CD4-positive, alpha-beta T cell treated with Interleukin-6 for 4 hours (primary cell): ENCODE data around the gene AMY1A.
"Not testable (repeated sequence)": the region's sequence is repeated elsewhere in the genome, so short reads cannot be mapped to it uniquely, and the experiment has no call there.

Source experiments
- DNase-seq: peaks from one replicate; pipeline ENCODE4 v3.0.0-alpha.2; 2020; ENCODE audit warnings: mixed read lengths

AMY1A gene

GRCh38 chr1:103655460-103655859 lies at the start of gene AMY1A:
TSS of gene AMY1A (plus strand) at chr1:103655760. CDS start at chr1:103656331, 571 bp downstream.
- DNase-seq, result not testable (repeated sequence)

- no peak for DNase-seq
Observed at GRCh38 chr1:103616362-103616761, 39.2 kb upstream of the AMY1A start.

GRCh38 chr1:103616994-103617477 lies 38.5 kb upstream of the AMY1A start, which contains the start of gene AMY2A:
TSS of gene AMY2A (plus strand) at chr1:103617427. CDS start at chr1:103617441, 14 bp downstream.
- not testable (repeated sequence) for DNase-seq

- DNase-seq, result not testable (repeated sequence)
Observed at GRCh38 chr1:103627436-103627835, 28.1 kb upstream of the AMY1A start.

DNA sequence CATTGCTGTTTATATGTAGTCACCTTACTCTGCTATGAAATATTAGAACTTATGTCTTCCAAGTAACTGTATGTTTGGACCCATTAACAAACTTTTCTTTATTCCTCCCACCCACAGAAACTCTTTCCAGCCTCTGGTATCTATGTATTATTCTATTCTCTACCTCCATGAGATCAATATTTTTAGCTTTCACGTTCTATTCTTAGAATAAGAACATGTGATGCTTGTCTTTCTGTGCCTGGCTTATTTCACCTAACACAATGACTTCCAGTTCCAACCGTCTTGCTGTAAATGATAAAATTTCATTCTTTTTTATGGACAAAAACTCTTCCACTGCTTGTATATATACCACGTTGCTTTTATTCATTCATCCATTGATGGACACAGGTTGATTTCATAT lies 14.4 kb upstream of the AMY1A start:
- not testable (repeated sequence) for DNase-seq

GRCh38 chr1:103643908-103644307 lies 11.7 kb upstream of the AMY1A start:
- DNase-seq, result not testable (repeated sequence)

DNA sequence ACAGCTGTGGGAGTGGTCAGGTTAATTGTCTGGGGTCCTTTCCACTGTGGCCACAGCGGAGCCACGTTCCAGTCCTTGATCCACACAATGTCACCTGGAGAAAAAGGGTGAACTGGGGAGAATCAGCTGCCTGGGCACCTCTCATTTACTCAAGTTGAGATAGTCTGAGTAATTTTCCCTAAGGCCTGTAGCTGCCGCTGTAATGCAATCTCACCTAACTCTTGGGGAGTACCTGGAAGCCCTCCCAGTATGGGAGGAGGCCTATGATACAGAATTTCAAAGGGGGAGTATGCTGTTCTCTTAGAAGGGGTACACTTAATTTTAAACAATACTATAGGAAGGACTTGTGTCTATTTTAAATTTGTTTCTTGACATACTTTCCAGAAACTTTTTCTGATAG lies 5.3 kb upstream of the AMY1A start:
- DNase-seq, result not testable (repeated sequence)

GRCh38 chr1:103650889-103651288 lies 4.7 kb upstream of the AMY1A start:
- not testable (repeated sequence) for DNase-seq

DNA sequence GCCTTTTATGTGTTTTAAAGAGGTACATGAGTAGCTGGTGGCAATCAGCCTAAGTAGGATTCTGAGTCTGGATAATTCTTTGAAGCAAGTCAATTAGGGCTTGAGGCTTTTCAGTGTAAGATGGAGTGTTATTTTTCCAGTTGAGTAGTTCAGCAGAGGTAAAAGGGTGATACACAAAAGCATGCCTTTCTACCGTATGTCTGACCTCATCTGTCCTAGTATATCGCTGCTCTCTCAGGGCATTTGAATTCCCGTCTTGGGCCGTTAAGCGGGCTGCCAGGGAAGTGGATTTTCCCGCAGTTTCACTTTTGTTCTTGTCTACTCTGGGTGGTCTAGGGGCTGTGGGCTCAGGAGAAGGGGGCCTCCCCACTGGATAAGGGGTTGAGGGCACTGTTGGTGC lies 1.4 kb upstream of the AMY1A start:
- DNase-seq, result not testable (repeated sequence)

GRCh38 chr1:103676335-103676734 lies 20.8 kb downstream of the AMY1A start:
- not testable (repeated sequence) for DNase-seq

- not testable (repeated sequence) for DNase-seq
Observed at GRCh38 chr1:103696110-103696509, 40.5 kb downstream of the AMY1A start, which contains the start of gene AMY1B. TSS of gene AMY1B (minus strand) at chr1:103696210. CDS start at chr1:103695639, 571 bp downstream.

DNA sequence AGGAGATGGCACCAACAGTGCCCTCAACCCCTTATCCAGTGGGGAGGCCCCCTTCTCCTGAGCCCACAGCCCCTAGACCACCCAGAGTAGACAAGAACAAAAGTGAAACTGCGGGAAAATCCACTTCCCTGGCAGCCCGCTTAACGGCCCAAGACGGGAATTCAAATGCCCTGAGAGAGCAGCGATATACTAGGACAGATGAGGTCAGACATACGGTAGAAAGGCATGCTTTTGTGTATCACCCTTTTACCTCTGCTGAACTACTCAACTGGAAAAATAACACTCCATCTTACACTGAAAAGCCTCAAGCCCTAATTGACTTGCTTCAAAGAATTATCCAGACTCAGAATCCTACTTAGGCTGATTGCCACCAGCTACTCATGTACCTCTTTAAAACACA lies 41.9 kb downstream of the AMY1A start:
- not testable (repeated sequence) for DNase-seq

DNA sequence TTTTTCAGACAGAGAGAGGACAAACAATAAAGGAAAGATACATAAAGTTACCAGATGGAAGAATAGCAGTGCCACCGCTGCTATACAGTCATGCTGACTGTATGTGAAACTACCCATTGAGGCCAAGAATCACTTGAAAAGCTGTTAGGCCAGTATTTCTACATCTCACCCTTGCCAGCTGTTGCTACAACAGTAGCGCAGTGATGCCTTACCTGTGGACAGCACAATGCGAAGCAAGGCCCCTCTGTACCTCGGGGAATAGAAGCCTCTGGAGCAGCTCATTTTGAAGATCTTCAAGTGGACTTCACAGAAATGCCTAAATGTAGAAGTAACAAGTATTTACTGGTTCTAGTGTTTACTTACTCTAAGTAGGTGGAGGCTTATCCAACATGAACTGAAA lies 45.1 kb downstream of the AMY1A start:
- not testable (repeated sequence) for DNase-seq

DNA sequence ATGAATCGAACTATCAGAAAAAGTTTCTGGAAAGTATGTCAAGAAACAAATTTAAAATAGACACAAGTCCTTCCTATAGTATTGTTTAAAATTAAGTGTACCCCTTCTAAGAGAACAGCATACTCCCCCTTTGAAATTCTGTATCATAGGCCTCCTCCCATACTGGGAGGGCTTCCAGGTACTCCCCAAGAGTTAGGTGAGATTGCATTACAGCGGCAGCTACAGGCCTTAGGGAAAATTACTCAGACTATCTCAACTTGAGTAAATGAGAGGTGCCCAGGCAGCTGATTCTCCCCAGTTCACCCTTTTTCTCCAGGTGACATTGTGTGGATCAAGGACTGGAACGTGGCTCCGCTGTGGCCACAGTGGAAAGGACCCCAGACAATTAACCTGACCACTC lies 45.7 kb downstream of the AMY1A start:
- not testable (repeated sequence) for DNase-seq

- DNase-seq, result not testable (repeated sequence)
Observed at GRCh38 chr1:103707670-103708069, 52.1 kb downstream of the AMY1A start.

- not testable (repeated sequence) for DNase-seq
Observed at GRCh38 chr1:103710381-103710780, 54.8 kb downstream of the AMY1A start.
